Activated T-cell treated with anti-CD3 and anti-CD28 coated beads for 4 hours (primary cell): ENCODE results near the gene ZNF185.
"Not testable (repeated sequence)": the region's sequence is repeated elsewhere in the genome, so short reads cannot be mapped to it uniquely, and the experiment has no call there.

Experiments used
- DNase-seq: peaks from one replicate; pipeline ENCODE4 v3.0.0-alpha.2; 2020

The ZNF185 gene

DNA sequence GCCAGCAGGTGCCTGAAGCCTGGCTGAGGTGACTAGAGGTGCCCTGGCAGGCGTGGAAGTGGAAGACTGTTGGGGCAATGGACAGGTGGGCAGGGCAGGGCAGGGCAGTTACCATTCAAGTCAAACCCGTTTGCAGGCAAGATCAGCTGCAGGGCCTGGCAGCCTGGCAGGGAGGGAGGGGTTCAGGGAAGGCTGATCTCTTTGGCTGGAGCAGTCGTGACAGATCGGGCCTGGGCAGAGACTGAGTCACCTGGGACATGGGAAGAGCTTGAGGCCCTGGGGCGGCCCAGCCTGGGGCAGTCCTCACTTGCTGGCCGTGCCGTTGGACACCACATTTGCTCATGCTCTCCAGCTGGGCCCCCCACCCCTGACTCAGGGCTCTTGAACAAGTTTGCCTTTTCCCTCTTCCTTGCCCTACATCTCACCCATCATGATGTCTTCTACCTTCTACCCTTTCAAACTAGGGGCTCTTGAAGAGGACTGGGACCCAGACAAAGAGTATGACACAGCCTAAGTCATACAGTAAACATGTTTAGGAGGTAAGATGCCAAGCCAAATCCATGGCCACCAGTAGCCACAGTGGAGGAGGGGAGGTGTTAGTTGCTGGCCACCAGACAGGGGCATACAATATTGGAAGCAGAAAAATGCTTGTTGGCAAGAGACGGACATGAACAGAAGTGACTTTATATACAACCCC lies 2.0 kb upstream of the ZNF185 start:
- no peak for DNase-seq

DNA sequence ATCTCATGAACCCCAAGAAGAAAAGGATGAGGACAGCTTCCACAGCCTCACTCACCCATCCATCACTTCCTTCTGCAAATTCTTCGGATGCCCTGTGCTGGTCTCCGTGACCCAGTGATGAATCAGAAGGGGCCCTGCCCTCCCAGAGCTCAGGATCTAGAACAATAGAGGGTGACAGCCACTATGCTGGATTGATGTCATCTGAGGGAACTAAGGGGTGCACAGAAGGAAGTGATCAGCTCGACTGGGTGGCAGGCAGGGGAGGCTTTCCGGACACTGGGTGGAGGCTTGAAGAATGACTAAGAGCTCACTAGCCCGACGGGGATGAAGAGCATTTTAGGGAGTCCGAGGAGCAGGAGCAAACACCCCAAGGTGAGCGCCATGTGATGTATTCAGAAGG lies 1.4 kb upstream of the ZNF185 start:
- no peak for DNase-seq

DNA sequence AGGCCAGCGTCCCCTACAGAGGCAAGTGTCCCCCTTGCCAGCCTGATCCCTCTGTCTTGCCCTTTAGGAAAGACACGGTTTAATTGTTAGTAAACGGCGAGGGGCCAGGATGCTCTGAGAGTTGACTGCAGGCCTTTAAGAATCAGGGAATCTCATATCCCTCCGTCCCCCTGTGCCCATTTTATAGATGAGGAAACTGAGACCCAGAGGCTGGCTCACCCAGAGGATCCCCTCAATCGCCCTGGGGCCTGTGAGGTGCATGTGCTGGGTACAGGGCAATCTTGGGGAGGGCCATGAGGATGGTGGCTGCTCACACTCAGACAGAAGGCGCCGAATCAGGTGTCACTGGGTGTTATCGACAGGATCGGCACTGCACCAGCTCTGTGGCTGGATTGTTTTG lies 575 bp downstream of the ZNF185 start:
- DNase-seq, result no peak

DNA sequence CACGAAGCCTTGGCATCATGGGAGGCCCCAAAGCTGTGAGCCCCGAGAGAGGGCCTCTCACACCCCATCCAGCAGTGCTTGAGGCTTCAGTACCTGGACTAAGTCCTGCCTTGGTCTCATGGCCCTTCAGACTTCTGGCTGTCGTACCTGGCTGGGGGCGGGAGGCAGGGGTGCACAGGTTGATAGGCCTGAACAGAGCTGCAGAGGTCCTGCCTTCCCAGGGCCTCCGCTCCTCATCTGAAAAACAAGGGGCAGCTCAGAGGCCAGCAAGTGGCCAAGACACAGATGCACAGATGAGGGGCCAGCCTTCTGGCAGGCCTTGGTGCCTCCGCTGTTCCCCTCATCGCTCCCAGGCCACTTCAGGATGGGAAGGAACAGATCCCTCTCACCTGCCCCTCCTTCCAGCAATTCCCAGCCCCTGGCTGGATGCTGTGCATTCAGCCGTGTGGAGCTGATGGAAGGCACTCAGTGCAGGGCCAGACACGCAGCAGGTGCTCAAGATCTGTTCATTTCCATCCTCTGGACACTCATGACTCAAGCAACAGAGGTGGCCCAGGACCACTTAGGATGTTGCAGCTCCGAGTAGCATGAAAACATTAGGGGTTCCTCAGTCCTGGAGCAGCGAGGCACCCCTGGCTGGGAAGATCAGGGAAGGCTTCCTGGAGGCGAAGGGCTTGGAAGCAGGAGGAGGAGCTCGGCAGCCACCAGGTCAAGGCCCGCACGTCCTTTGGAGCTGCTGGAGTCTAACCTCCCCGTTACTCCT lies 1.4 kb downstream of the ZNF185 start:
- DNase-seq, result no peak

DNA sequence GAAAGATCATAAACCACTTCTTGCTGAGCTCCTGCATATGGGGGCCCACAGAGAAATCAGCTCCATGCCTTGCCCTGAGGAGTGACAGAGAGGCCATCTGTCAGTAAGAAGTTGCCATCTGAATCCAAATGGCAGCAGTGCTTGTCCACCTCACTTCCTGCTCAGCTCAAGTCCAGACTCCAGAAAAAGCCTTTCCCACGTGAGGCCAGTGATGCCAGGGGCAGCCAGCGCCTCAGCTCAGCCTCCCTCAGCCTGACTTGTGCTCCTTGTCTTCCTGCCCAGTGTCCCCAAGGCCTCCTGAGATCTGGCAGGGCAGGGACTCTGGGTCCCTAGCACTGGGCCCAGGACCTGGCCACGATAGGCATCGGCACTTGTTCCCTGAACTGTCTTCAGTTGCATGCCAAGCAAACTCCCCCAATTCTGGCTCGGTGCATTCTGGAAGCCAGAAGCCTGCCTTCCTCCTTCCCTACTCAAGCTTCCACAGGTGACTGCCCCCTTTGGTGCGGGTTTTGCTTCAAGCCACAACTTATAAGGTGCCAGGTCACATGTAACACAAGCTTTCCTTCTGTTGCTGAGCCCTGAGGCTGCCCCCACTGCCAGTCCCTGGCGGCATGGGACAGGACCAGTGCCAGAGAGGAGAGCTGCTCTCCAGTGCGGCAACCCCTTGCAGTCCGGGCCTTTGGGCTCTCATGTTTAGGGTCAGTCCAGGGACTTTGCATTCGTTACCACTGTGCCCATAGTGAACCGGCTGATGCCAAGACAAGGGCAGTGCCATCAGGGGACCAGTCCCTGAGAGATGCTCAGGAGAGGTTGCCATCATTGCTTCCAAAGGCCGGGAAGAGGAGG lies 2.2 kb downstream of the ZNF185 start:
- no peak for DNase-seq

DNA sequence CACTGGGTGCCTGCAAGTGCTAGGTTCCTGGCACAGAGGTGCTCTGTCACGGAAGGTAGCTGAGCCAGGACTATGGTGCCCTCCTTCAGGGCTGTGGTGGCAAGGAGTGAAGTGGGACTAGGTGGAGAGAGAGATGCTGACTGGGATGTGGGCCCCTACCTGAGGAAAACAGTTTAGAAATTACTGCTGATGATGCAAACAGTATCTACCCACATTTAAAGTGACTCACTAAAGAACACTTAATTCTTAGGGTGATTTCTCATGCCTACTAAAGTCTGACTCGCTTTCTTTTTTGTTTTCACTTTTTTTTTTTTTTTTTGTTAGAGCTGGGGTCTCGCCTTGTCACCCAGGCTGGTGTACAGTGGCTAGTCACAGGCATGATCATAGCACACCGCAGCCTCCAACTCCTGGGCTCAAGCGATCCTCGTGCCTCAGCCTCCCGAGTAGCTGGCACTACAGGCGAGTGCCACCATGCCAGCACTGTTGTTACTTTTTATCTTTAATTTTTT lies 3.1 kb downstream of the ZNF185 start:
- DNase-seq, result no peak

DNA sequence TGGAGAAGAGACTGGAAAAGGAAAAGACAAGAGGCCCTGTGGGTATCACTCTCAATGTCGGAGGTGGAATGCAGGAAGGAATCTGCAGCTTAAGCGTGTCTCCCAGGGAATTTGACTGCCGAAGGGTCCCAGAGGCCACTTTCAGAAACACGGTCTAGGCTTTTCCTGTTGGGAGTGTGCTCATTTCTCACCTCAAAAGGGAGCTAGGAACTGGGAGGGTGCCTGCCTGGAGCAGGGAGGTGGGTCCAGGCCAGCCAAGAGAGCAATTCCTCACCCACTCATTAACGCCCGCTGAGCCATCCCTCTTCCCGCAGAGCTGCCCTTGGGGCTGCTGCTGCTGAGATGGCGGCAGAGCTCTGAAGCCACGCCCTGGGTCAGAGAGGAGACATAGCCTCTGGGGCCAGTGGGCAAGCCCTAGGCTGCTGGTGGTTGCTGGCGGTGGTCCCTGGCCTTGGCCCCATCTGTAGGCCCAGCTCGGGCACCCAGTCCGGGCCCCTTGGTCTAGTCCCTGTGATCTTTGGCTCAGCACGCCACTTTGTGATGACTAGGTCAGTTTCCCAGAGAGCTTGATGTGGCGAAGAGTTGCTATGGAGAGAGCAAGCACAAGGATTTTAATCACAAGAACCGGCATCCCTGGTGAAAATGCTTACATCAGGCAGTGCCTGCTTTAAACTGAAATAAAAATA lies 4.1 kb downstream of the ZNF185 start:
- no peak for DNase-seq

DNA sequence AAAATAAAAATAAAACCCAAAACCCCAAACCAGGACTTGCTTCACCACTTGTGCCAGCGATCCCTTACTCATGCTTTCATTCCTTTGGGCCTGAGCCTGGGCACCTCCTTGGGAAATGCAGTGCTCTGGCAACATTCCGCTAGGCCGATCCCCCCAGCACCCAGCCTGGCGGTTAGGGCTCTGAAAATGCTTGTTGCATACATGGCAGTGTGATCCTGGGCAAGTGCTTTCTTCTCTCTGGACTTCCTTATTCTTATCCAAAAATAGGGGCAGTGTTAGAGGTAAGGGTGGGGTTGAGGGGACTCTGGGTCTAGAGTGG lies 4.6 kb downstream of the ZNF185 start:
- DNase-seq, result no peak

DNA sequence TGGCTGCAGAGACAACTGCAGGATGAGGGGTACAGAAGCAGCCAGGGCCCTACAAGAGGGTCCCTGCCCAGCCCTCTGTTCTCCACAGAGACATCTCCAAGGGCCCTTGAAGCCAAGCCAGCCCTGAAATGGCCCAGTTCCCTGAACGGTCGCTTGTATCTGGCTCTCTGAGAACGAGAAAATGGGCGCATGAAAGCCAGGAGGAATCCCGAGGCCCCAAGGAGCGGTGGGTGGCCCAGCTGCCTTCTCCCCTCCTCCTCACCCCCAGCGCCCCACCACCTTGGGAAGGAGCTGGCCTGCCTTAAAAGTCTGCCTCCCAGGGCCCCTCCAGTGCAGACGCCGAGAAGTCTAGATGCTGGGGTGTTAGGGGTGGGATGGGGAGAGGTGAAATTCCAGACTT lies 5.7 kb downstream of the ZNF185 start:
- DNase-seq, result no peak

DNA sequence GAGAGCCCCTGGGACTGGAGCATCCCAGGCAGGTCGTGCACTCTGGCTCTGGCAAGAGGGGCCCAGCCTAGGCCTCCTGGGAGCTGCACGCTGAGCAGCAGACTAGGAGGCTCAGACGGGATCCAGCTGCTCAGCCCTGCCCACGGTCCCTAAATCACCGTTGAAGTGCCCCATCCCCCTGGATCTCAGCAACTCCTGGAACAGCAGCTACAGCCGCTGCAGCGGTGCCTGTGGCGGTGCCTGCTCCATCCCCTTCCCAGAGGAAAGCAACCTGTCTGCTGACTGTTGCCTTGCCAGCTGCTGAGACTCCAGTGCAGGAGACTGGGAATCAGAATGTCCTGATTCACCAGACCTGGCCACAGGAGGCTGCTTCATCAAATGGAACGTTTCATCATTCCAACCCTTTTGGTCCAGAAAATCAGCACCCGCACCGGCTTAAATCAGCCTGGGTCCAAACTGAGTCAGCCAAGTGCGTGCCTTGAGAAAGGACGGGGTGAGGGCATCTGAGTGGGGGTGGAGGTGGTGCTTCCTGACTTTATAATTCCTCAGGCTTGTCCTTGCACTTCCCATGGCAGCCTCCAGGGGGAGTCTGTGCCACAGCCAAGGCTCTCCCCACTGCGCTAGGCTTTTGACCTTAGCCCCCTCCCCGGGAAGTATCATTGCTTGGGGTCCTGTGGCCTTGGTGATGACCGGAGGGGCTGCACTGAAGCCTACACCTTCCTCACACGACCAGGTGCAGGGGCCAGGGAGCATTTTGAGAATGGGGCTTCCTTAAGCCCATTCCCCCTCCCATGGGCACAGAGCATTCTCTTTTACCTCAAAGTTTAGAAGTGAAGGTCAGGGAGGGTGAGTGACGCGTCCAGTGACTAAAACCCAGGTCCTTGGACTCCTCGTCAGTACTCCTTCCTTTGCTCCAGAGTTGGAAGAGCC lies 6.5 kb downstream of the ZNF185 start:
- DNase-seq, result peak; percentile 4

DNA sequence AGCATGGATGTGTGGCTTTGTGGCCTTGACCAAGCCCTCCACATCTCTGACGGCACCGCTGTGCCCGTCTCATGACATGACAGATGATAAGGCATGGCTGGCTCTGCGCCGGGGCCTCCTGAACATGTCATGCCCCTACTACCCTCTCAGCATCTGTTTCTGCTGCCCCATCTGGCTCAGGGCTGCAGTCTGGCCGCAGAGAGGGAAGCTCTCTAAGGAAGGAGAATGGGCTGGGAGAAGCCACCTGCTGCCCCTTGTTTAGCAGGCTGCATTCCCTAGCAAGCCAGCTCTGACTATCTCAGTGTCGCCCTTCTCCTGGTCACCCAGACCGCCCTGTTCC lies 7.2 kb downstream of the ZNF185 start:
- no peak for DNase-seq

DNA sequence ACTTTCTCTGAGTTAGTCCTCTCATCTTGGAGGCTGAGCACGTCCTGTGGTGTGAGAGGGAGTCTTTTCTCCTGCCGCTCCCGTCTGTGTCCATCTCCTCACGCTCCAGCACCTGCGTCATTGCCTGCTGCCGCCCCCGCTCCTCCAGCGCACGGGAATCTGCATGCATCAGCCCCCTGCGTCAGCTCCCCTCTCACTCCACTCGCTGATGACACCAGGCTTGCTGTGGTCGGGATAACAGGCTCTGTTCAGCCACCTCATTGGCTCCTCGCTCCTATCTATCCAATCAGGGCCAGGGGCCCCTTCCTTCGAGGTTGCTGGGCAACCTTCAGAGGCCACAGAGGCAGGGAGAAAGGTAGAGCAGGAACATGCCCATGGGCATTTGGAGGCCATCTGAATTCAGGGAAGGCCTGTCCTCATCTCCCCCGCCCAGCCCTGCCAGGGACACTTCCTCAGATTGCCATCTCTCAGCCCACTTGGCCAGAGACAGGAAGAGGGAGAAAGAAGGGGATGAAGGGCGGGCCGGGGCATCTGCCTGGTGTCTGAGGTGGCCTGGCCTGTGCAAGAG lies 9.3 kb downstream of the ZNF185 start:
- no peak for DNase-seq

DNA sequence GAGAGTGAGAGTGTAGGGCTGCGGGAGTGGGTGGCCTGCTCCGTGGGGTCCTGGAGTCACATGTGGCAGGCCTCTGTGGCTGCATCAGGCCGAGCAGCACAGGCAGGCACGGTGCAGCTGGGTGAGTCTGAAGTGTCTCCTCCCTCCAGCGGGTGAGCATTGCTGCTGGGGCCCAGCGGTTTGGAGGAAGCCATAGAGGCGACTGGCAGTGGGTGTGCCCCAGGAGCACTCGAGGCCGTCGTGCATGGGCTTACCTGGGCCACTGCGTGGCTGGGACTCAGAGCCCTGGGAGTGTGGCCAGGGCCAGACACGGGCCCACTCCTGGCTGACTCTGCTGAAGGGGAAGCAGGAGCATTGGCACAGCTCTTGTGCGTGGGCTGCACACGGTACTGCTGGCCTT lies 10.6 kb downstream of the ZNF185 start:
- DNase-seq, result no peak

DNA sequence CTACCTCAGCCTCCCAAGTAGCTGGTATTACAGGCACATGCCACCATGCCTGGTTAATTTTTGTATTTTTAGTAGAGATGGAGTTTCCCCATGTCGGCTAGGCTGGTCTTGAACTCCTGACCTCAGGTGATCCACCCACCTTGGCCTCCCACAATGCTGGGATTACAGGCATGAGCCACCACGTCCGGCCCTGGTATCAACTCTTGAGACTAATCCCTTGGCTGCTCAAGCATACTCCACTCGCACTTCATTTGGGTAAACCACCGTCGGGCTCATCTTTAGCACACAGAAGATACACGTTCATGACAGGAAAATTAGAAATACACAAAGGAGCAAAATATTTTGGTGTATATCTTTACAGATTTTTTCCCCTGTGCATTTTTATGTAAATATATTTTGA lies 12.2 kb downstream of the ZNF185 start:
- DNase-seq, result not testable (repeated sequence)

DNA sequence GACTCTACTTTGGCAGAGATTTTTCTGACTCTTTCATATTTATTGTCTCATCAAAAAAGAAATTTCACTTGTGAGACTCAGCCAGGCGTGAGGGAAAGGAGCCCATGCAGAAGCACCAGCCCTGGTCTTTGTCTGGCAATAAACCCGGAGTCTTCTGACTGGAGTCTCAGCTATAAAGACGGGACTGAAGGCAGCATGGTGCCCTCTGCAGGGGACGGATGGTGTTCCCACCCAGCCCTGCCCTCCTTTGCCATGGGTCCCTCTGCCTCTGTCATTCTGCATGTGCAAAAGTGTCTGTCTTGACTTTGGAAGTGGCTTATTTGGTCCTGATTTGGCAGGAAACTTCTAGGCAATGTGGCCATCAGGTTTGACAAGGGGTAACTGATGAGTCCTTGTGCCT lies 14.2 kb downstream of the ZNF185 start:
- DNase-seq, result no peak

DNA sequence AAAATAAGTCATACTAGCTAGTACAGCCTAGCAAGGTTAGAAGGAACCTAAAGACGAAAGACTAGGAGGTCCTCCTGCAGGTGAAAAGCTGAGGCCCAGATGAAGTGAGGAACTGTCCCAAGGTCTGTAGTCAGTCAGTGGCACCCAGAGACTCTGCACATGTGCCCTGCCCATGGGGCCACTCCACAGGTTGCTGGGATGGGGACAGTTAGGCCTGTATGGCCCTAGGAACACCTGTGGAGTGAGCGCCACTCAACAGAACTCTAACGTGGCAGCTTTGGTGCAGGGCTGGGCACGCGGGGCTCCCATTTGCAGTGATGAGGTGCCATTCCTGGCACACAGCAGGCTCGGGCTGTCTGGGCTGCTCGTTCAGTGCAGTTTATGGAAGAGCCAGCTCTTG lies 14.8 kb downstream of the ZNF185 start:
- no peak for DNase-seq

DNA sequence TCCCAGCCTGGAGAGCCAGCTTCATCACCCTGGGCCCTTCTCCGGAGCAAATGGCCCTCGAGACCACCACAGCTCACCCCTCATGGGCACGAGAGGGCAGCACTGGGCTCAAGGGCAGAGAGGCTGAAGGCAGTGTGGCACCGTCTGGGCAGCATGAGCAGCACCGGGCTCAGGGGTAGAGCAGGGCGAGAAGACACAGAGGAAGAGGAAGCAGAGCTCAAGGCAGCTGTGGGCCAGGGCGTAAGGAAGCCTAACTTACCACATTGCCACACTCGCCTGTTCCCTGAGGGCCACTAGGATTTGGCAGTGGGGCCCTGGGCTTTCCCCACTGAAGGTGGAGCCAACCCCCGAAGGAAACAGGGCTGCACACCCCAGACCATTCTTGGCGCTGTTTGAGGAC lies 15.5 kb downstream of the ZNF185 start:
- no peak for DNase-seq

DNA sequence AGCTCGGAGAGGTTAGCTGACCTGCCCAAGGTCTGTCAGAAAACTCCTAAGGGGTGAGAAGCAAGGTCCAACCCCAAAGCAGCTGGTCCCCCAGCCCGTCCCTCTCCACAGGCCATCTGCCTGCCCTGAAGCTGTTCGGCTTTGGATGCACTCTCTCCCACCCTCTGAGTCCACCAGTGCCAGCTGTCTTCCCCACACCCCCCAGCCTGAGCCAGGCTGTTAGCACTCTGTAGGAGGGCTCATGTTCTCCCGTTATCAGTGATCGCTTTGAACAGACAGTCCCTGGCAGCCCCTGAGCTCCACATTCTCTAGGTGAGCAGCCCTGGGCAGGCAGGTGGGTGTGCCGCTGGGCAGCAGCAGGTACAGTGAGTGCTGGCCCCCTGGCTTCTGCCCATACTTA lies 16.0 kb downstream of the ZNF185 start:
- DNase-seq, result no peak

DNA sequence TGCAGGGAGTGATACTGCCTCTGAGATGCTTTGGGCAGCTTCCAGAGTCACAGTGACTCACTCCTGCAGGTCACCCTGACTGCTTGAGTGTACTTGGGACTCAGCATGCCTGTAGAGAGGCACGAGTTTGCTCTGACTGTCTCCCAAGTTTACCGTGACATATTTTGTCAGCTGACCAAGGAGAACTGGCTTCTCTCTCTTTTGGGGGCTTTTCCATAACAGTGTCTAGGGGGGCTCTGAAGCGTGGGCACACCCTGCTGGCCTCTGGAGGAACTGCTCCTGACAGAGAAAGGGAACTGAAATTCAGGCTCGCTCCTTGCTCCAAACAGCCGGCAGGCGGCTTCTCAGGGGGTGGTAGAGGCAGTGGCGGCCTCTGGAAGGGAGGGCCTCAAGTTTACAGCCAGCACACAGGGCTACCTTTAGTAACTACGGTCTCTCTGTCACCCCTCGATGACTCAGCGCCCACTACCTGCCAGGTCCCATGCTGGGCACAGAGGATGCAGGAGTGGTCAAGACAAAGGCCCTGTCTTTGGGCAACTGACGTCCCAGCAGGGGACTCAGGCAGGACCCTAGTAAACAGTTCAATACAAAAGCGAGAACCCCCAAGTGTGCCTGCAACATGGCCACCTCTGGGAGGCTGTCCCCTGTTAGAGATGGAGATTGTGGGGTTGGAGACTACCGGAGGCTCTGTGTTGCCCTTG lies 17.8 kb downstream of the ZNF185 start:
- DNase-seq, result no peak

DNA sequence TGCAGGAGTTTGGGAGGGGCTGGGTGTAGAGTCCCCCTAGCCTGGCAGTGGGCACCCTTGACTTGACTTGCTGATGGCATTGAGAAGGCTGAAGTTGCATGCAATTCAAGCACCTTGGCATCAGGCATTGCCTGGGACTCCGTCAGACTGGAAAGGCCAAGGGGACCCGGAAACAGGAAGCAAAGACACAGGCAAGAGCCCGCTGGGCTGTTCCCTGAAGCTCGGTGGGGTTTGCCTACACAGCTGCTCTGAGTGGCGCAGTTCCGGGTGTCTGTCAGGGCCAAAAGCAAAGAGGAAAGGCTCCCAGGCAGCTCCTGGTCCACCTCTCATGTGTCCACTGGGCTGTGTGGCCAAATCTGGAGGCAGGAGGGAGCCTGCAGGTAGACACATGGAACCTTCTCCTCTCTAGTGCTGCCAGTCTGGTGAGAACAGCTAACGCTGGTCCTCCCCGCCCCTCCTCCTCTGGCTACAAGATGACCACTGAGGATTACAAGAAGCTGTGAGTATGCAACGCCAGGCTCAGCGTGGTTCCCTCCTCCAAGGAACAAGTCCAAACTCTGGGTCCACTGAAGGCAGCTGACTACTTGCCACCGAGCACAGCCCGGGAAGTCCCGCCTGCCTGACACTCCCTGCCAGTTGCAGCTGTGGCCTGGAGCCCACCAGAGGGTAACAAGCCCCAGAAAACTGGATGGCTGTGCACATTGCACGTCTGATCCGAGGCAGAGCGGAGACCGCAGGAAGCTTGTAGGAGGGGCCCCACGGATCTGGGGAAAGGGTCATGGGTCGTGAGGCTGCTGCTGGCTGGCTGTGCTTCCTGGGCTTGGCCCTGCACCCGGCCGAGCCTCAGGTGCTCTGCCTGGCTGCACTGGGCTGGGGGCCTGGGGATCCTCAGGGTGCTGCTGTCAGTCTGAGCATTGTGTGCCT lies 20.1 kb downstream of the ZNF185 start:
- DNase-seq, result no peak
